ENCODE results near the gene FAM3B. TPM values are rescaled to one million over a fixed set of nuclear protein-coding genes. Genes with fewer than 3 reads are reported as not detected.
"Not testable (repeated sequence)": the region's sequence is repeated elsewhere in the genome, so short reads cannot be mapped to it uniquely, and the experiment has no call there.

FAM3B gene
- 0.23 and 2.8 TPM in 2 replicates for total RNA-seq (2014; rRNA removed; shearing (Covaris generic))

DNA sequence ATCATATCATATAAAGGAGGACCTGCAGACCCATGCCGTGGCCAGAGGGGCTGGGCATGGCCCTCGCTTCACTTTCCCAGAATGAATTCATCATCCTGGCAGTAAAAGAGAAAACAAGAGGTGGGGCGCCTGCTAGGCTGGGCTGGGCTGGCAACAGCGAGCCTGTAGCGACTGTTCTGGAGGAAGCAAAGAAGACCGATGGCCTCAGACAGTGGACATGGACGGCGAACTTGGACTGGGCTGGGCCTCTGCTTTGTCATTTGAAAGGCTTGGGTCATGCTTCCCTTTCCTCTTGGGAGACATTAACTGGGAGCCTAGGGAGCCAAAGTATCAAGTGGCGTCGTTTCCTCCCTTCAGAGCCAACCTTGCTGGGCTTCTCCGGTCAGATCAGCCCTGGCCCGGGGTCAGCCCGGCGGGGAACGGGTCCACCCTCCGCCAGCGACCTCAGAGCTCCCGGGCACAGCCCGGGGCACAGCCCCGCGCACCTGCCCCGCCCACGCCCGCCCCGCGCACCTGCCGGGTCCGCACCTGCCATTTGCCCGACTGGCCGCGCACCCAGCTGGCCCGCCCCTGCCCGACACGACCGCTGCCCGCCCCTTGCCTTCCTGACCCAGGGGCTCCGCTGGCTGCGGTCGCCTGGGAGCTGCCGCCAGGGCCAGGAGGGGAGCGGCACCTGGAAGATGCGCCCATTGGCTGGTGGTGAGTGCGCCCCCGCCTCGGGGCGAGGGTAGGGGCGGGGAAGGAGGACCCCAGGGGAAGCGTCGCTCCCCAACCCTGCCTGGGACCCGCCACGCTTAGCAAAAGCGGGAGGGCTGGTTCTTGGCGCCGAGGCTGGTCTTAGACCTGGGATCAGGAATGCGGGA is at the start of gene FAM3B:
FAM3B (plus strand) TSS at position 602 of the 863 bp plus-strand sequence; CDS start at position 681, 79 bp downstream.
- no peak for DNase-seq (ENCODE audit: low read depth)

- no peak for DNase-seq (ENCODE audit: low read depth)
Measured at GRCh38 chr21:41267346-41267745, 49.3 kb upstream of the FAM3B start.

GRCh38 chr21:41269535-41269934 is 47.1 kb upstream of the FAM3B start:
- DNase-seq (ENCODE audit: low read depth) = no peak

- DNase-seq (ENCODE audit: low read depth) = no peak
Measured at GRCh38 chr21:41277196-41277595, 39.4 kb upstream of the FAM3B start.

DNA sequence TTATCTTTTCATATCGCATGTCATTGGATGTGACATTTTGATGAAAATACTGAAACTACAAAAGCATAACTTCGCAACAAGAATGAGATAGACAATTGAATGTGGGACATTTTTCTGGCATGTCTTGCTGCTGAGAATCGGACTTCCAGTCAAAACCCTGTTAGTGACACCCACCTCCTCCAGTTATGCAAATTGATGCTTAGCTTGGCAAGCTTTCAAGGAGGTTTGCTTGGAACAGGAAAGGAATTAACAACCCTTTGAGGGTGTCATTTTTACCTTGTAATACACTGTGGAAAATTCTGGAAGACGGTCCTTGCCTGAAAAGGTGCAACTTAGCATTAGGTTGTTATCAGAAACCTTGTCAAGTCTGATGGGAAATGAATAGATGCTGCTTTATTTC is 38.8 kb upstream of the FAM3B start:
- DNase-seq (ENCODE audit: low read depth) = no peak

- no peak for DNase-seq (ENCODE audit: low read depth)
Measured at GRCh38 chr21:41280115-41280919, 36.3 kb upstream of the FAM3B start.

GRCh38 chr21:41282412-41282811 is 34.2 kb upstream of the FAM3B start:
- no peak for DNase-seq (ENCODE audit: low read depth)

DNA sequence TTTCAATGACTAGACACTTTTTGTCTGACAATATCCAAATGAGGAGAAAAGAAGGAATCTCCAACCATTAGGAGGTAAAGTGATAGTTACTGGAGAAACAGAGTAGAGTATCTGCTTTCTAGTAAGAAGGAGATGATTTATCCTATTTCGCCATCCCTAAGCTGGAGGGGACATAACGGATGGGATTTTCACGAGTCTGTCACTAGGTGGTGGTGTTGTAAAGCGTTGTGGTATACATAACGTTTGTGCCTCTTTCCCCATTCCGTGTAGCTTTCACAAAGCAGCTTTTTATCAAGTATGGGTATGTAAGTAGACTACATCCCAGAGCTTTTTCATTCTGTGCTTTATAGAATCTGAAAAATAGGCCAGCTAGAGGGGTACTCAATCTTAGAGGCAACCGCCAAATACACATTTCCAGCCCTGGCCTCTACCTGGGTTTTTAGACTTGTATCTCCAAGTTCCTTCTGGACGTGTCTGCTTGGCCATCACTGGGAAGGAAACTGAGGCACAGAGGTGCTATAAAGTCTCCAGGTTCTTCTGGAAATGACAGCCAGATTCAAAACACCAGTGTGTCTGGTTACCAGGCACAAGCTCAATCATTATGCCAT is 33.3 kb upstream of the FAM3B start:
- peak; percentile 85 for DNase-seq (ENCODE audit: low read depth)

DNA sequence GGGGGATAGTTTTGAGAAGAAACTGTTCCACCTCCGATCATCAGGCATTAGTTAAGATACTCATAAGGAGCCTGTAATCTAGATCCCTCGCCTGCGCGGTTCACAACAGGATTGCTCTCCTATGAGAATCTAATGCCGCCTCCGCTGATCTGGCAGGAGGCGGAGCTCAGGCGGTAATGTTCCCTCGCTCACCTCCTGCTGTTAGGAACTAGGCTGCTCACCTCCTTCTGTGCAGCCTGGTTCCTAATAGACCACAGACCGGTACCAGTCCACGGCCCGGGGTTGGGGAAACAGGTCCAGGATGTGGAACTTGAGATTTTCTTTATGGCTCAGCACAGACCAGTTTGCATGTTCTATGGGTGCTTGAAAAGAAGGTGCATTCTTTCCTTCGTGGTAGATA is 27.2 kb upstream of the FAM3B start:
- DNase-seq (ENCODE audit: low read depth) = no peak

- no peak for DNase-seq (ENCODE audit: low read depth)
Measured at GRCh38 chr21:41290106-41290799, 26.3 kb upstream of the FAM3B start.

GRCh38 chr21:41294548-41295231 is 21.9 kb upstream of the FAM3B start:
- no peak for DNase-seq (ENCODE audit: low read depth)

- DNase-seq (ENCODE audit: low read depth) = no peak
Measured at GRCh38 chr21:41295721-41296254, 20.8 kb upstream of the FAM3B start.

GRCh38 chr21:41302976-41303375 is 13.6 kb upstream of the FAM3B start:
- DNase-seq (ENCODE audit: low read depth) = no peak

DNA sequence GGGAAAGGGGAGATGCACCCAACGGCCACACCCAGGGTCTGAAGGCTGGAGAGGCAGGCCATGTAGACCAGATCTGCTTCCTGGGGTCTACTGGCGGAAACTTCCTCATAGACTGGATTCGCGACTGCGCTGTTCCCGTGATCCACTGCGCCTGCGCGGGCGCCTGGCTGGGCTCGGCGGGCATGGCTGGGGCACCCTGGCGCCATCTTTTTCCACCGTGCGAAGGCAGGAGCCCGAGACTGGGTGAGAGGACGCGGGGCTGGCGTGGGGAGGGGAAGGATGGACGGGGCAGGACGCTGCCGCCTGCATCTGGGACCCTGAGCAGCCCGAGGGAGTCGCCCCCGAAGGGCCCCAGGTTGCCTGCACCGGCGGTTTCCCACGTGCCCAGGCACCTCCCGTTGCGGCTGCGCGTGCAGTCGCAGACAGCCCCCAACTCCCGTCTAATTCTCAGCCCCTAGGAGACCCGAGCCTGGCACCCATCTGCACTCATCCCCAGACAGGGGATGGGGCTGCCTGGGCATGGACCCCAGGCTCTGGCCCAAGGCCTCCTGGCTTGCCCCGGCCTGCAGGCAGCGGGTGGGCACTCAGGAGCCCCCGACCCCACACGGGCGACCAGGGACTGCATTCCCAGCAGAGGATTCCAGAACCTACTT is 12.4 kb upstream of the FAM3B start:
- DNase-seq (ENCODE audit: low read depth) = no peak

DNA sequence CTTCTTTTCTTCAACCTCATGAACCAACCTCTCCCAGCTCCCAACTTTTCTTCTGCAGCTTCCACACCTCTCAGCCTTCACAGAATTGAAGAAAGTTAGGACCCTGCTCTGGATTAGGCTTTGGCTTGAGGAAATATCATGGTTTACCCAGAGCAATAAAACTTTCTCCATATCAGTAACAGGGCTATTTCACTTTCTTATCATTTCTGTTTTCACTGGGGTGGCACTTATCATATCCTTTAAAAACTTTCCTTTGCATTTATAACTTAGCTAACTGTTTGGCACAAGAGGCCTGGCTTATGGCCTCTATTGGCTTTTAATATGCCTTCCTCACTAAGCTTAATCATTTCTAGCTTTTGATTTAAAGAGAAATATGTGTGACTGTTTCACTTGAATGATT is 9.4 kb upstream of the FAM3B start:
- no peak for DNase-seq (ENCODE audit: low read depth)

- not testable (repeated sequence) for DNase-seq (ENCODE audit: low read depth)
Measured at GRCh38 chr21:41313285-41314164, 3.1 kb upstream of the FAM3B start.

GRCh38 chr21:41315726-41316125 is 875 bp upstream of the FAM3B start:
- no peak for DNase-seq (ENCODE audit: low read depth)

DNA sequence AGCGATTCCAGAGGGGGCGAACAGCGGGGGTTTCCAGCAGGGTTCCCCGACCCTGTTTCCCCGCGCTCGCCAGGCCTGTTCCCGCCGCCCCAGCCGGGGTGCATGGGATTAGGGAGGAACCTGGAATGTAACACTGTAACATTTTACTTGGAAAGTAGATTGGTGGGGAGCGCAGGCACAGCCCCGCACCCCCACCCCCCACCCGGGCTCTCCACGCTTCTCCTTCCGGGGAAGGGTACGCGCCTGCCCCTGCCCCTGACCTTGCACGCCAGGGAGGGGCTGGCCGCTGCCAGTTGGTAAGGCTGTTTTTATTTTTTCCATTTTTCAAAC is 427 bp downstream of the FAM3B start:
- no peak for DNase-seq (ENCODE audit: low read depth)

GRCh38 chr21:41317458-41317857 is 857 bp downstream of the FAM3B start:
- no peak for DNase-seq (ENCODE audit: low read depth)

GRCh38 chr21:41318218-41318617 is 1.6 kb downstream of the FAM3B start:
- no peak for DNase-seq (ENCODE audit: low read depth)

Measured in Daoy (cell line).